A673 (cell line): ENCODE measurements around the gene WNT2B. TPM values are rescaled to one million over a fixed set of nuclear protein-coding genes. Genes with fewer than 3 reads are reported as not detected.

Experiments
- BruUV-seq: library from RNA; stranded (reverse); fragments of 400-500 nt; replicated peaks from 2 replicates; lab custom pipeline; 2021; lab: Mats Ljungman, UMichigan
- CTCF ChIA-PET: fragments of 300-600 bp; sonication (Branson Sonifier 250); formaldehyde crosslinking; loops from one replicate; lab custom pipeline; 2022; ENCODE audit warnings: antibody characterized with exemption; lab: Charles Lee
- POLR2A ChIA-PET: fragments of 300-600 bp; sonication (Branson Sonifier 250); formaldehyde crosslinking; loops from one replicate; lab custom pipeline; 2022; ENCODE audit warnings: antibody characterized with exemption; ENCODE audit not compliant: low non-redundant PET; lab: Charles Lee
- DNase-seq: peaks from one replicate; pipeline ENCODE4 v3.0.0-alpha.2; 2015; ENCODE audit warnings: low spot score
- H3K27ac ChIP-seq: fragments of 200-600 bp; sonication (generic); 2 replicates; pipeline ENCODE4 v1.5.1; 2016; ENCODE audit warnings: mixed run types, low read depth, mild to moderate bottlenecking, mixed read lengths, antibody characterized with exemption, low read length; ENCODE audit not compliant: poor library complexity, severe bottlenecking
- H3K27me3 ChIP-seq: fragments of 200-600 bp; sonication (generic); replicated peaks from 2 replicates; pipeline ENCODE4 v1.6.1; 2017; ENCODE audit warnings: mixed run types, low read depth, mild to moderate bottlenecking, mixed read lengths, antibody characterized with exemption, low read length; ENCODE audit not compliant: insufficient read depth, poor library complexity
- H3K36me3 ChIP-seq: fragments of 200-600 bp; sonication (generic); 2 replicates; pipeline ENCODE4 v1.6.1; 2016; ENCODE audit warnings: mixed run types, mild to moderate bottlenecking, mixed read lengths, antibody characterized with exemption, low read length; ENCODE audit not compliant: insufficient read depth, poor library complexity, severe bottlenecking
- H3K4me1 ChIP-seq: fragments of 200-600 bp; sonication (generic); 2 replicates; pipeline ENCODE4 v1.6.1; 2017; ENCODE audit warnings: mixed run types, mild to moderate bottlenecking, mixed read lengths, antibody characterized with exemption, low read length; ENCODE audit not compliant: insufficient read depth, poor library complexity, severe bottlenecking
- H3K4me3 ChIP-seq: fragments of 200-600 bp; sonication (generic); 2 replicates; pipeline ENCODE4 v1.5.1; 2016; ENCODE audit warnings: low read depth, mixed run types, mild to moderate bottlenecking, mixed read lengths, low read length; ENCODE audit not compliant: poor library complexity, severe bottlenecking
- H3K9me3 ChIP-seq: fragments of 200-600 bp; sonication (generic); 2 replicates; pipeline ENCODE4 v1.6.1; 2016; ENCODE audit warnings: mixed run types, low read depth, mild to moderate bottlenecking, mixed read lengths, antibody characterized with exemption, low read length; ENCODE audit not compliant: poor library complexity, severe bottlenecking
- EZH2 ChIP-seq: fragments of 200-600 bp; sonication (generic); IDR thresholded peaks from 2 replicates; pipeline ENCODE4 v1.6.1; 2017; ENCODE audit warnings: borderline replicate concordance, low read depth, mild to moderate bottlenecking, mixed read lengths, antibody characterized with exemption, low read length; ENCODE audit not compliant: poor library complexity, severe bottlenecking
- intact Hi-C: fragments of 100-400 bp; cut with micrococcal nuclease; formaldehyde crosslinking; loops from one replicate; pipeline ENCODE4 v1.10.0; 2022; ENCODE audit not compliant: unreplicated experiment
- total RNA-seq: library from RNA; stranded (reverse); gene quantifications from 2 replicates; pipeline ENCODE4 v1.2.3, GENCODE V29; 2021
- TF ChIP-seq, protein P1 (sequence below): fragments of 300-800, 200-600 bp; sonication (generic); conservative IDR thresholded peaks from 2 replicates; pipeline ENCODE4 v1.5.1; 2017; ENCODE audit warnings: low read depth, mild to moderate bottlenecking, antibody characterized with exemption, low read length, moderate library complexity, mixed read lengths

Gene WNT2B
- total RNA-seq, 1 experiment from 2014 or later, result 0.32 TPM

DNA sequence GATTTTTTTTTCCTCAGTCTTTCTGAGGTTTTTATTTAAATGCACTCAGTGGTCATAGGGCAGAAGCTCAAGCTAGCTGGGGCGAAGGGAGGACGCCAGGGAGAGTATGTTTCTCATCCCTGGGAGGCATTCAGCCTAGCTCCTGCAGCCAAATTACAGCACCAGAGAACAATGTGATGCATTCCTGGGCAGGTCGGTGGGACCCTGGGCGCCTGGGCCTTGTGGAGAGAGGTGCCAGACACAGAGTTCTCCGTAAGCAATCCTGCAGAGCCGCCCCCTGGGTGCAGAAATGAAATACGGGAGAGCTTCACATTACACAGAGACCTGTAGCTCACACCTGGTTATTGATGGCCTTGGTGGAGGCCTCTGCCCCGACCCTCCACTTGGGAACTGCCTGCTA is 15.5 kb downstream of the WNT2B start:
- Histone ChIP-seq H3K36me3 (no peaks in the 10 kb centered on the region), H3K4me1 (peaks cover 16% of the 10 kb centered on the region), H3K9me3 (no peaks in the 10 kb centered on the region), H3K27me3 (no peaks in the 10 kb centered on the region), H3K27ac (no peak overlapping the region), H3K4me3 (no peak overlapping the region)
- CTCF ChIA-PET, result no interaction called here
- TF ChIP-seq, protein P1, sequence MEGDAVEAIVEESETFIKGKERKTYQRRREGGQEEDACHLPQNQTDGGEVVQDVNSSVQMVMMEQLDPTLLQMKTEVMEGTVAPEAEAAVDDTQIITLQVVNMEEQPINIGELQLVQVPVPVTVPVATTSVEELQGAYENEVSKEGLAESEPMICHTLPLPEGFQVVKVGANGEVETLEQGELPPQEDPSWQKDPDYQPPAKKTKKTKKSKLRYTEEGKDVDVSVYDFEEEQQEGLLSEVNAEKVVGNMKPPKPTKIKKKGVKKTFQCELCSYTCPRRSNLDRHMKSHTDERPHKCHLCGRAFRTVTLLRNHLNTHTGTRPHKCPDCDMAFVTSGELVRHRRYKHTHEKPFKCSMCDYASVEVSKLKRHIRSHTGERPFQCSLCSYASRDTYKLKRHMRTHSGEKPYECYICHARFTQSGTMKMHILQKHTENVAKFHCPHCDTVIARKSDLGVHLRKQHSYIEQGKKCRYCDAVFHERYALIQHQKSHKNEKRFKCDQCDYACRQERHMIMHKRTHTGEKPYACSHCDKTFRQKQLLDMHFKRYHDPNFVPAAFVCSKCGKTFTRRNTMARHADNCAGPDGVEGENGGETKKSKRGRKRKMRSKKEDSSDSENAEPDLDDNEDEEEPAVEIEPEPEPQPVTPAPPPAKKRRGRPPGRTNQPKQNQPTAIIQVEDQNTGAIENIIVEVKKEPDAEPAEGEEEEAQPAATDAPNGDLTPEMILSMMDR, result no peak
- TF ChIP-seq EZH2, result no peak
- DNase-seq, result no peak
- intact Hi-C loops, result no loop called here
- BruUV-seq, result no TSS peak
- POLR2A ChIA-PET, result no interaction called here

DNA sequence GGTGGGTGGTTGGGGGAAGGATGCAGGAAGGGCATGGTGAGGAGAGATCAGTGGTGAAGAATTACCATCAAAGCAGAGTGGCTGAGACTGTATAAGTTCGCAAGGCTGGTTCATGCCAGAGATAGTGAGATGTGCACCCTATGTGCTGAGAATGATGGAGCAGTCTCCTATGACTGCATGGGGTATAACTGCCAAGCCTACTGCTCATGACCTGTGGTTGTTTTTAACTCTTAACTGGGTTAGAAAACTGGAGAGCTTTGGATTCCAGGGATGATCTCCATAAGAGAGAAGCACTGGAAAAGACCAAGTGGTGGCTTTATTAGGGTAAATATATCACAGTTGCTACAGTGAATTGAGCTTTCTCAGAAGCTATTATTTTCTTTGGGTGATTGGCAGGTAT is 16.2 kb downstream of the WNT2B start:
- H3K4me3 ChIP-seq, result no peak overlapping the region
- no peaks in the 10 kb centered on the region for H3K9me3 ChIP-seq
- BruUV-seq, result no TSS peak
- ChIA-PET CTCF (no interaction called here), POLR2A (no interaction called here)
- intact Hi-C loops, result no loop called here
- DNase-seq, result no peak
- H3K27ac ChIP-seq, result no peak overlapping the region
- no peaks in the 10 kb centered on the region for H3K27me3 ChIP-seq
- no peak for TF ChIP-seq EZH2
- TF ChIP-seq, protein P1, result no peak
- no peaks in the 10 kb centered on the region for H3K36me3 ChIP-seq
- peaks cover 16% of the 10 kb centered on the region for H3K4me1 ChIP-seq

DNA sequence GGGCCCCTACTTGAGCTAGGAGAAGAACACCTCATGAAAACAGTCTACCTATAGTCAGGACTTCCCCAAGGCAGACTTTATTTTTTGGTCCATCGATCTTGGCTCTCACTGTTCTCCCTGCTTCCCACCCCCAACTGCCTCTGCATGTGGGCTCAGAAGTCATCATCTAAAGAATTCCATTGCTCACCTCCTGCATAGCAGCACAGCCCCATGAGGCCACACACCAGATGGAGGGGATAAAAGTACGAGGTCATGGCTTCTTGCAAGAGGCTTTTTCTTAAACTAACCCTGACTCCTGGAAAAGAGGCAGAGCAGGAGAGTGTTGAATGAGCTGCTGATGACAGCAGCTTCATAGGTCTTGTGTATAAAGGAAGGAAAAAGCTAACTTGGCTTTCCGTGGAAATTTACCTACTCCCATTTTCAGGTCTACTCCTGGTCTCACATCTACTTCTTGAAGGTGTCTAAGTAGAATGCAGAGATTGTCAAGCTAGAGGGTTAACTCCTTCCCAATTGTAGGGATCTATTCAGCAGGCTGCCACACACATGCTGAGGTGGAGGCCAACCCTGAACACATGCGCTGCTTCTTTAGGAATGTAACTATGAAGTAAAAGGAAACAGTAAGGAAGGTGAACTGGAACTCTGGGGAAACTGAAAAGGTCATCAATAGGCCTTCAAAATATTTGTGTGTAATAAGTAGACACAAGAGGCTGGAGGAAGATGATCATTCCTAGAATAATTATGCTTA is 18.7 kb downstream of the WNT2B start:
- Histone ChIP-seq H3K4me3 (no peak overlapping the region), H3K36me3 (no peaks in the 10 kb centered on the region), H3K27me3 (no peaks in the 10 kb centered on the region), H3K27ac (no peak overlapping the region), H3K9me3 (no peaks in the 10 kb centered on the region), H3K4me1 (peaks cover 16% of the 10 kb centered on the region)
- no peak for DNase-seq
- TF ChIP-seq, protein P1, result no peak
- no peak for TF ChIP-seq EZH2
- intact Hi-C loops, result no loop called here
- ChIA-PET POLR2A (no interaction called here), CTCF (no interaction called here)
- no TSS peak for BruUV-seq
